ENCODE data around the gene COMP.

DNA sequence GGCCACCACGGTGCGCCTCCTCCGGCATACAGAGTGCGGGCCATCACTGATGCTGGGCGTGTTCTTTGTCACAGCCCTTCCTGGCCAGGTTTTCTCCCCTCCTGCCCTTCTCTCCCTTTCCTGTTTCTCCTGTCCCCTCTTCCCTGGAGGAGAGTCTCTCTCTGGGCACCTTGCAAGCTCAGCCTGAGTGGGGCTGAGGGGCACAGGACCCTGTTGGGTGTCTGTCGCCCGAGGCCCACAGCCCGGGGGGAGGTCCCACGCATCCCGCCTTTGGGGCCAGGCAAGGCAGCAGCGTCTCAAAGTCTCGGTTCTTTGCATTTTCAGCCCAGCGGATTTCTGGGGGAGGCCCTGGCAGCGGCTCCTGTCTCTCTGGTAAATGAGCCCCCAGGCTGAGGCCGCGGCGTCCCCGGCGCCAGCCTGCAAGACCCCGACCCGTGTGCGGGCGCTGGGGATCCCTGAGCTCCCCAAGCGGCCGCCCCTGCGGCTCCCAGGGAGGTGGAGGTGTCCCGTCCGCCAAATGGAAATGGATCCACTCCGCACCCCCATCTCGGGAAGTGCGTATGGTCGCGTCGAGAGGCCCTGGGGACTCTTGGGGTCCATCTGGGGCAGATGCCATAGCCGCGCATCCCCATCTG lies 47.2 kb downstream of the COMP start:
- TF ChIP-seq, protein P1, sequence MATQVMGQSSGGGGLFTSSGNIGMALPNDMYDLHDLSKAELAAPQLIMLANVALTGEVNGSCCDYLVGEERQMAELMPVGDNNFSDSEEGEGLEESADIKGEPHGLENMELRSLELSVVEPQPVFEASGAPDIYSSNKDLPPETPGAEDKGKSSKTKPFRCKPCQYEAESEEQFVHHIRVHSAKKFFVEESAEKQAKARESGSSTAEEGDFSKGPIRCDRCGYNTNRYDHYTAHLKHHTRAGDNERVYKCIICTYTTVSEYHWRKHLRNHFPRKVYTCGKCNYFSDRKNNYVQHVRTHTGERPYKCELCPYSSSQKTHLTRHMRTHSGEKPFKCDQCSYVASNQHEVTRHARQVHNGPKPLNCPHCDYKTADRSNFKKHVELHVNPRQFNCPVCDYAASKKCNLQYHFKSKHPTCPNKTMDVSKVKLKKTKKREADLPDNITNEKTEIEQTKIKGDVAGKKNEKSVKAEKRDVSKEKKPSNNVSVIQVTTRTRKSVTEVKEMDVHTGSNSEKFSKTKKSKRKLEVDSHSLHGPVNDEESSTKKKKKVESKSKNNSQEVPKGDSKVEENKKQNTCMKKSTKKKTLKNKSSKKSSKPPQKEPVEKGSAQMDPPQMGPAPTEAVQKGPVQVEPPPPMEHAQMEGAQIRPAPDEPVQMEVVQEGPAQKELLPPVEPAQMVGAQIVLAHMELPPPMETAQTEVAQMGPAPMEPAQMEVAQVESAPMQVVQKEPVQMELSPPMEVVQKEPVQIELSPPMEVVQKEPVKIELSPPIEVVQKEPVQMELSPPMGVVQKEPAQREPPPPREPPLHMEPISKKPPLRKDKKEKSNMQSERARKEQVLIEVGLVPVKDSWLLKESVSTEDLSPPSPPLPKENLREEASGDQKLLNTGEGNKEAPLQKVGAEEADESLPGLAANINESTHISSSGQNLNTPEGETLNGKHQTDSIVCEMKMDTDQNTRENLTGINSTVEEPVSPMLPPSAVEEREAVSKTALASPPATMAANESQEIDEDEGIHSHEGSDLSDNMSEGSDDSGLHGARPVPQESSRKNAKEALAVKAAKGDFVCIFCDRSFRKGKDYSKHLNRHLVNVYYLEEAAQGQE (IDR thresholded peaks at IDR 0.05; ENCODE audit: insufficient read depth in 1 of 2, low read depth in 2 of 2, low read length in 1 of 2) = no peak
- TF ChIP-seq POLR2AphosphoS5 (IDR thresholded peaks at IDR 0.05; ENCODE audit: low read depth, low read length) = no peak
- TF ChIP-seq, protein P2, sequence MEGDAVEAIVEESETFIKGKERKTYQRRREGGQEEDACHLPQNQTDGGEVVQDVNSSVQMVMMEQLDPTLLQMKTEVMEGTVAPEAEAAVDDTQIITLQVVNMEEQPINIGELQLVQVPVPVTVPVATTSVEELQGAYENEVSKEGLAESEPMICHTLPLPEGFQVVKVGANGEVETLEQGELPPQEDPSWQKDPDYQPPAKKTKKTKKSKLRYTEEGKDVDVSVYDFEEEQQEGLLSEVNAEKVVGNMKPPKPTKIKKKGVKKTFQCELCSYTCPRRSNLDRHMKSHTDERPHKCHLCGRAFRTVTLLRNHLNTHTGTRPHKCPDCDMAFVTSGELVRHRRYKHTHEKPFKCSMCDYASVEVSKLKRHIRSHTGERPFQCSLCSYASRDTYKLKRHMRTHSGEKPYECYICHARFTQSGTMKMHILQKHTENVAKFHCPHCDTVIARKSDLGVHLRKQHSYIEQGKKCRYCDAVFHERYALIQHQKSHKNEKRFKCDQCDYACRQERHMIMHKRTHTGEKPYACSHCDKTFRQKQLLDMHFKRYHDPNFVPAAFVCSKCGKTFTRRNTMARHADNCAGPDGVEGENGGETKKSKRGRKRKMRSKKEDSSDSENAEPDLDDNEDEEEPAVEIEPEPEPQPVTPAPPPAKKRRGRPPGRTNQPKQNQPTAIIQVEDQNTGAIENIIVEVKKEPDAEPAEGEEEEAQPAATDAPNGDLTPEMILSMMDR (IDR thresholded peaks at IDR 0.05) = no peak
- TF ChIP-seq SIN3A (IDR thresholded peaks at IDR 0.05; ENCODE audit: borderline replicate concordance, insufficient read depth, low read depth, low read length) = no peak
- no peak for TF ChIP-seq TCF7L2 (IDR thresholded peaks at IDR 0.05; ENCODE audit: low read depth, low read length)
